Endothelial cell of umbilical vein (primary cell): Measurements from ENCODE around the gene MCTP1. TPM values are rescaled to one million over a fixed set of nuclear protein-coding genes. Genes with fewer than 3 reads are reported as not detected.
"Not testable (repeated sequence)": the region's sequence is repeated elsewhere in the genome, so short reads cannot be mapped to it uniquely, and the experiment has no call there.

Experiments used
- BruUV-seq: library from RNA; stranded (reverse); fragments of 400-500 nt; replicated peaks from 2 replicates; lab custom pipeline; 2021; lab: Mats Ljungman, UMichigan
- CTCF ChIA-PET: fragments of 300-600, 350-600 bp; sonication (Branson Sonifier 250); formaldehyde crosslinking; loops from one replicate; lab custom pipeline; 2021; ENCODE audit warnings: antibody characterized with exemption, inconsistent platforms; lab: Charles Lee
- POLR2A ChIA-PET: fragments of 300-600, 350-600 bp; sonication (Branson Sonifier 250); formaldehyde crosslinking; loops from one replicate; lab custom pipeline; 2021; ENCODE audit warnings: antibody characterized with exemption, inconsistent platforms; lab: Charles Lee
- DNase-seq: peaks from one replicate; pipeline ENCODE4 v3.0.0-alpha.2; 2011; ENCODE audit warnings: low read depth, low spot score
- FAIRE-seq: peaks from 2 replicates; lab custom pipeline; 2011; peaks lifted over from hg19 to GRCh38; lab: Jason Lieb, UNC
- H2AFZ ChIP-seq: 2 replicates; pipeline ENCODE4 v1.6.0; 2012; ENCODE audit warnings: low read depth, low read length, control low read depth, inconsistent platforms
- H3K27ac ChIP-seq: 2 replicates; pipeline ENCODE4 v1.5.1; 2011; ENCODE audit warnings: low read depth, mild to moderate bottlenecking, control low read depth, low read length, moderate library complexity; ENCODE audit not compliant: insufficient read depth
- H3K27me3 ChIP-seq, 2 experiments: 2 replicates each; pipeline versions ENCODE4 v1.6.0 to v1.6.1; 2011; ENCODE audit warnings: low read length in 2 of 2, mixed read lengths in 1 of 2; ENCODE audit not compliant: control insufficient read depth in 2 of 2, insufficient read depth in 2 of 2
- H3K36me3 ChIP-seq, 2 experiments: 2 replicates in 1 of 2; 3 replicates in 1 of 2; pipeline ENCODE4 v1.5.1; 2011; ENCODE audit warnings: low read length in 2 of 2, mild to moderate bottlenecking in 1 of 2, moderate library complexity in 1 of 2; ENCODE audit not compliant: control insufficient read depth in 2 of 2, insufficient read depth in 2 of 2; ENCODE audit errors: extremely low read depth in 1 of 2
- H3K4me1 ChIP-seq: 3 replicates; pipeline ENCODE4 v1.5.1; 2011; ENCODE audit warnings: mild to moderate bottlenecking, low read length; ENCODE audit not compliant: control insufficient read depth, insufficient read depth; ENCODE audit errors: extremely low read depth
- H3K4me2 ChIP-seq: 2 replicates; pipeline ENCODE4 v1.6.1; 2011; ENCODE audit warnings: low read length, control low read depth, mixed read lengths; ENCODE audit not compliant: insufficient read depth
- H3K4me3 ChIP-seq, 3 experiments: fragments of 200-600 bp in 1 of 3; sonication (generic), shearing (Covaris generic) in 1 of 3; replicated peaks in 1 of 3; 2 replicates each; pipeline ENCODE4 v1.5.1; 2011 to 2016; ENCODE audit warnings: control low read depth in 3 of 3, low read length in 3 of 3, mild to moderate bottlenecking in 2 of 3, inconsistent platforms in 1 of 3, low read depth in 1 of 3, moderate library complexity in 1 of 3; ENCODE audit not compliant: insufficient read depth in 1 of 3
- H3K79me2 ChIP-seq: 2 replicates; pipeline ENCODE4 v1.6.0; 2012; ENCODE audit warnings: low read length, inconsistent platforms; ENCODE audit not compliant: control insufficient read depth, insufficient read depth
- H3K9ac ChIP-seq: replicated peaks from 2 replicates; pipeline ENCODE3; 2011; ENCODE audit warnings: low read length, control low read depth; ENCODE audit not compliant: insufficient read depth; ENCODE audit errors: extremely low read depth
- H3K9me1 ChIP-seq: replicated peaks from 3 replicates; pipeline ENCODE4 v1.6.0; 2011; ENCODE audit warnings: mild to moderate bottlenecking, low read length; ENCODE audit not compliant: control insufficient read depth, insufficient read depth; ENCODE audit errors: extremely low read depth
- H3K9me3 ChIP-seq: replicated peaks from 2 replicates; pipeline ENCODE4 v1.5.1; 2012; ENCODE audit warnings: low read length, inconsistent platforms; ENCODE audit not compliant: control insufficient read depth, insufficient read depth
- H4K20me1 ChIP-seq: replicated peaks from 2 replicates; pipeline ENCODE3; 2011; ENCODE audit warnings: mild to moderate bottlenecking, low read length; ENCODE audit not compliant: control insufficient read depth, insufficient read depth; ENCODE audit errors: extremely low read depth
- EZH2 ChIP-seq: IDR thresholded peaks from 2 replicates; pipeline ENCODE4 v1.6.1; 2012; ENCODE audit warnings: borderline replicate concordance, low read depth, mild to moderate bottlenecking, moderate library complexity, low read length, inconsistent platforms; ENCODE audit not compliant: severe bottlenecking
- FOS ChIP-seq: IDR thresholded peaks from 2 replicates; pipeline ENCODE4 v1.6.1; 2011; ENCODE audit warnings: mild to moderate bottlenecking, low read length, moderate library complexity, borderline replicate concordance; ENCODE audit not compliant: insufficient read depth
- GATA2 ChIP-seq: IDR thresholded peaks from 2 replicates; pipeline ENCODE4 v1.7.0; 2011; ENCODE audit warnings: low read depth, mild to moderate bottlenecking, moderate library complexity, mixed read lengths, low read length; ENCODE audit not compliant: insufficient read length, insufficient read depth
- JUN ChIP-seq: IDR thresholded peaks from 2 replicates; pipeline ENCODE4 v1.6.1; 2011; ENCODE audit warnings: borderline replicate concordance, low read depth; ENCODE audit not compliant: insufficient read length, insufficient read depth
- MYC ChIP-seq: IDR thresholded peaks from one replicate; pipeline ENCODE4 v1.6.1; 2011; ENCODE audit warnings: mild to moderate bottlenecking, low read depth, low read length
- POLR2A ChIP-seq: IDR thresholded peaks from 2 replicates; pipeline ENCODE4 v1.6.1; 2012; ENCODE audit warnings: low read depth, mild to moderate bottlenecking, control low read depth, low read length
- POLR2AphosphoS5 ChIP-seq: IDR thresholded peaks from 2 replicates; pipeline ENCODE4 v1.6.1; 2012; ENCODE audit warnings: low read depth, mild to moderate bottlenecking, control low read depth, low read length, moderate library complexity; ENCODE audit not compliant: insufficient read depth
- dilution Hi-C: fragments of 300-500 bp; cut with MboI; formaldehyde crosslinking; loops from one replicate; pipeline ENCODE4 v1.15.0; 2019; ENCODE audit warnings: low sequenced_read_pairs; ENCODE audit not compliant: extremely low pct_ligation_motif_present
- intact Hi-C: fragments of 100-400 bp; cut with micrococcal nuclease; formaldehyde crosslinking; loops from one replicate; pipeline ENCODE4 v1.10.0; 2022
- polyA plus RNA-seq, 4 experiments: library from polyadenylated mRNA; depleted of rRNA in 3 of 4; stranded (reverse) in 3 of 4; unstranded in 1 of 4; fragments of >200 nt; gene quantifications; 2 replicates each; pipeline versions ENCODE4 v1.2.1 to v1.2.3, GENCODE V29; 2011 to 2012; ENCODE audit warnings: missing spikeins in 1 of 4
- total RNA-seq: library from RNA; stranded (reverse); gene quantifications from 2 replicates; pipeline ENCODE4 v1.2.3, GENCODE V29; 2021
- TF ChIP-seq, protein P1 (sequence below): IDR thresholded peaks from 2 replicates; pipeline ENCODE4 v1.6.1; 2011; ENCODE audit not compliant: insufficient read depth, insufficient read length
- TF ChIP-seq, protein P2 (sequence below), 2 donors: IDR thresholded peaks; 1 replicate in 1 of 2; 2 replicates in 1 of 2; pipeline ENCODE4 v1.5.1; 2011; ENCODE audit warnings: low read length in 2 of 2, mild to moderate bottlenecking in 2 of 2, moderate library complexity in 2 of 2, control low read depth in 1 of 2, inconsistent platforms in 1 of 2, low read depth in 1 of 2; ENCODE audit not compliant: insufficient read depth in 1 of 2; ENCODE audit errors: extremely low read depth in 1 of 2

MCTP1 gene
- total and polyA plus RNA-seq, 2 donors (not counting 3 experiments of a cell fraction or from before 2014, with no cell fraction given): 79.3 to 203 TPM

DNA sequence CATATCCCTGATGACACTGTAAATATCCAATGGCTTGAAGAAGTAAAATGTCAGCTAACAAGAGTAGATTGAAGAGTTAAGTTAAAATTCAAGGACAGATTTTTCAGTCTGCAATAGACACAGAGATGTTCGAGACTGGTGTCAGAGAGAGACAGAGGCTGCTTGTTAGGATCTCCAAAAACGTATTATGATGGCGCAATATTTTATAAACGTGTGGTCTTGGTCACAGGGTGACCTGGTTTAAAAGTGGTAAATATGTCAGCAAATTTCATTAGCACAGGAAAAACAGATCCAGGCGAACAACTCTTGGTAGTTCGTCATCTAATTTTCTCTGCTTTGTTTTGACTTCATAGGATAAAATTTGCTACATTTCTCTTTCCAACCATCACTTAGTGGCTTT, 317.4 kb downstream of the MCTP1 start:
- Histone ChIP-seq H3K4me3 (no peak overlapping the region), H2AFZ (no peak overlapping the region), H3K9me1 (no peaks in the 10 kb centered on the region), H3K4me1 (peaks cover 7% of the 10 kb centered on the region), H3K9ac (no peak overlapping the region), H4K20me1 (peaks cover 7% of the 10 kb centered on the region), H3K27ac (no peak overlapping the region), H3K4me2 (no peak overlapping the region), H3K79me2 (peaks cover 7% of the 10 kb centered on the region), H3K36me3 (no peaks in the 10 kb centered on the region), H3K27me3 (no peaks in the 10 kb centered on the region), H3K9me3 (no peaks in the 10 kb centered on the region)
- ChIA-PET CTCF (interaction anchor here (1.0 to 3.4 kb wide), 12 partner anchors 11 to 554 kb away, joined by 4 to 208 read pairs (median 12); partner anchors contain the start of gene MCTP1), POLR2A (no interaction called here)
- intact Hi-C loops (no loop called here), dilution Hi-C loops (no loop called here)
- BruUV-seq: no TSS peak
- no peak for DNase-seq
- FAIRE-seq: no peak
- TF ChIP-seq, protein P1, sequence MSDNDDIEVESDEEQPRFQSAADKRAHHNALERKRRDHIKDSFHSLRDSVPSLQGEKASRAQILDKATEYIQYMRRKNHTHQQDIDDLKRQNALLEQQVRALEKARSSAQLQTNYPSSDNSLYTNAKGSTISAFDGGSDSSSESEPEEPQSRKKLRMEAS: no peak
- no peak for TF ChIP-seq POLR2A
- no peak for TF ChIP-seq GATA2
- TF ChIP-seq EZH2: no peak
- no peak for TF ChIP-seq JUN
- no peak for TF ChIP-seq POLR2AphosphoS5
- TF ChIP-seq, protein P2, sequence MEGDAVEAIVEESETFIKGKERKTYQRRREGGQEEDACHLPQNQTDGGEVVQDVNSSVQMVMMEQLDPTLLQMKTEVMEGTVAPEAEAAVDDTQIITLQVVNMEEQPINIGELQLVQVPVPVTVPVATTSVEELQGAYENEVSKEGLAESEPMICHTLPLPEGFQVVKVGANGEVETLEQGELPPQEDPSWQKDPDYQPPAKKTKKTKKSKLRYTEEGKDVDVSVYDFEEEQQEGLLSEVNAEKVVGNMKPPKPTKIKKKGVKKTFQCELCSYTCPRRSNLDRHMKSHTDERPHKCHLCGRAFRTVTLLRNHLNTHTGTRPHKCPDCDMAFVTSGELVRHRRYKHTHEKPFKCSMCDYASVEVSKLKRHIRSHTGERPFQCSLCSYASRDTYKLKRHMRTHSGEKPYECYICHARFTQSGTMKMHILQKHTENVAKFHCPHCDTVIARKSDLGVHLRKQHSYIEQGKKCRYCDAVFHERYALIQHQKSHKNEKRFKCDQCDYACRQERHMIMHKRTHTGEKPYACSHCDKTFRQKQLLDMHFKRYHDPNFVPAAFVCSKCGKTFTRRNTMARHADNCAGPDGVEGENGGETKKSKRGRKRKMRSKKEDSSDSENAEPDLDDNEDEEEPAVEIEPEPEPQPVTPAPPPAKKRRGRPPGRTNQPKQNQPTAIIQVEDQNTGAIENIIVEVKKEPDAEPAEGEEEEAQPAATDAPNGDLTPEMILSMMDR (IDR thresholded peaks at IDR 0.05; ENCODE audit: extremely low read depth in 1 of 2, insufficient read depth in 1 of 2, low read depth in 1 of 2, low read length in 2 of 2): no peak
- no peak for TF ChIP-seq FOS
- TF ChIP-seq MYC: no peak

DNA sequence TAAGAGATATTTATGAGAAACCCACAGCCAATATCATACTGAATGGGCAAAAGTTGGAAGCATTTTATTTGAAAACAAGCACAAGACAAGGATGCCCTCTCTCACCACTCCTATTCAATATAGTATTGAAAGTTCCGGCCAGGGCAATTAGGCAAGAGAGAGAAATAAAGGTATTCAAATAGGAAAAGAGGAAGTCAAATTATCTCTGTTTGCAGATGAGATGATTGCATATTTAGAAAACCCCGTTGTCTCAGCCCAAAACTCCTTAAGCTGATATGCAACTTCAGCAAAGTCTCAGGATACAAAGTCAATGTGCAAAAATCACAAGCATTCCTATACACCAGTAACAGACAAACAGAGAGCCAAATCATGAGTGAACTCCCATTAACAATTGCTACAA, 325.6 kb downstream of the MCTP1 start:
- H3K27ac ChIP-seq, FAIRE-seq, H2AFZ ChIP-seq, H3K4me3 ChIP-seq, H3K9ac ChIP-seq, dilution Hi-C loops, BruUV-seq, H3K9me3 ChIP-seq, CTCF ChIA-PET, H3K79me2 ChIP-seq, H4K20me1 ChIP-seq, H3K36me3 ChIP-seq, H3K9me1 ChIP-seq, H3K27me3 ChIP-seq, DNase-seq, H3K4me2 ChIP-seq, intact Hi-C loops, H3K4me1 ChIP-seq, POLR2A ChIA-PET: not testable (repeated sequence)
